K562 (cell line): Measurements from ENCODE around the gene CORT. TPM values are rescaled to one million over a fixed set of nuclear protein-coding genes. Genes with fewer than 3 reads are reported as not detected.

Experiments
- ELF4 ChIP-seq: fragments of 450-650 bp; formaldehyde crosslinking; IDR thresholded peaks from 2 replicates; pipeline ENCODE4 v1.4.0; 2022; ENCODE audit warnings: missing genetic modification characterization
- GMEB1 ChIP-seq: fragments of 250-450 bp; sonication (Bioruptor Pico); IDR thresholded peaks from 2 replicates; pipeline ENCODE4 v1.4.0; 2020; ENCODE audit warnings: mild to moderate bottlenecking
- HDAC8 ChIP-seq: fragments of 450-650 bp; IDR thresholded peaks from 2 replicates; pipeline ENCODE4 v1.6.1; 2016; ENCODE audit warnings: mild to moderate bottlenecking, missing genetic modification characterization, moderate library complexity, missing compliant biosample characterization
- HNRNPLL ChIP-seq: fragments of 200-400 bp; formaldehyde crosslinking; IDR thresholded peaks from 2 replicates; pipeline ENCODE4 v1.6.1; 2017; ENCODE audit warnings: low read length, low read depth, mild to moderate bottlenecking; ENCODE audit not compliant: poor library complexity, severe bottlenecking
- MEF2D ChIP-seq: conservative IDR thresholded peaks from 2 replicates; pipeline ENCODE4 v1.6.1; 2016; ENCODE audit warnings: low read depth, missing genetic modification characterization, missing compliant biosample characterization
- MNT ChIP-seq, 2 experiments: fragments of 450-650 bp; conservative IDR thresholded peaks; 2 replicates each; pipeline ENCODE4 v1.6.1; 2017; ENCODE audit warnings: mild to moderate bottlenecking in 2 of 2, moderate library complexity in 2 of 2
- NFIC ChIP-seq: fragments of 450-650 bp; IDR thresholded peaks from 2 replicates; pipeline ENCODE4 v1.6.1; 2017; ENCODE audit warnings: mild to moderate bottlenecking, inconsistent platforms
- PHF20 ChIP-seq: fragments of 450-650 bp; IDR thresholded peaks from 2 replicates; pipeline ENCODE4 v1.6.1; 2018; ENCODE audit not compliant: partially characterized antibody
- PTRF ChIP-seq: fragments of 450-650 bp; IDR thresholded peaks from 2 replicates; pipeline ENCODE4 v1.6.1; 2016; ENCODE audit warnings: mild to moderate bottlenecking, missing genetic modification characterization, missing compliant biosample characterization
- RAD21 ChIP-seq, 2 experiments: fragments of 250-450 bp in 1 of 2; fragments of 450-650 bp in 1 of 2; sonication (Bioruptor Pico) in 1 of 2; formaldehyde crosslinking in 1 of 2; IDR thresholded peaks in 1 of 2; conservative IDR thresholded peaks in 1 of 2; 2 replicates each; pipeline versions ENCODE4 v1.4.0 to v1.8.0; 2020 to 2022; ENCODE audit warnings: mild to moderate bottlenecking in 2 of 2, moderate library complexity in 1 of 2
- TAF7 ChIP-seq: fragments of 450-650 bp; IDR thresholded peaks from 2 replicates; pipeline ENCODE4 v1.6.1; 2016; ENCODE audit warnings: missing genetic modification characterization, missing compliant biosample characterization
- TBL1XR1 ChIP-seq, 2 experiments: IDR thresholded peaks; 2 replicates each; pipeline ENCODE4 v1.6.1; 2012; ENCODE audit warnings: improper control_type of control experiment in 2 of 2, low read length in 2 of 2, mild to moderate bottlenecking in 1 of 2
- TEAD1 ChIP-seq, 2 experiments: fragments of 450-650 bp in 1 of 2; sonication (generic) in 1 of 2; formaldehyde crosslinking; IDR thresholded peaks; 2 replicates each; pipeline versions ENCODE4 v1.4.0 to v1.8.0; 2020 to 2022; ENCODE audit warnings: mild to moderate bottlenecking in 2 of 2, missing genetic modification reagents in 1 of 2
- XRCC5 ChIP-seq: fragments of 200-400 bp; formaldehyde crosslinking; IDR thresholded peaks from 2 replicates; pipeline ENCODE4 v1.6.1; 2017; ENCODE audit warnings: low read depth, mild to moderate bottlenecking, low read length
- ZBED1 ChIP-seq: IDR thresholded peaks from 2 replicates; pipeline ENCODE4 v1.6.1; 2014
- ZNF174 ChIP-seq: fragments of 250-450 bp; sonication (Bioruptor Pico); IDR thresholded peaks from 2 replicates; pipeline ENCODE4 v1.4.0; 2020; ENCODE audit warnings: mild to moderate bottlenecking
- ZNF197 ChIP-seq: fragments of 200-800 bp; sonication (Bioruptor generic); IDR thresholded peaks from 2 replicates; pipeline ENCODE4 v1.6.1; 2016; ENCODE audit warnings: low read depth, missing genetic modification characterization, missing compliant biosample characterization
- ZNF224 ChIP-seq: sonication (generic); formaldehyde crosslinking; IDR thresholded peaks from 2 replicates; pipeline ENCODE4 v1.8.0; 2022; ENCODE audit warnings: mild to moderate bottlenecking, missing genetic modification reagents
- ZNF239 ChIP-seq: fragments of 250-450 bp; sonication (Bioruptor Pico); IDR thresholded peaks from 2 replicates; pipeline ENCODE4 v1.4.0; 2020; ENCODE audit warnings: mild to moderate bottlenecking
- ZNF436 ChIP-seq: fragments of 250-450, 450-650 bp; sonication (Bioruptor Pico); formaldehyde crosslinking; IDR thresholded peaks from 2 replicates; pipeline ENCODE4 v1.7.0; 2020; ENCODE audit warnings: mild to moderate bottlenecking
- polyA plus RNA-seq, 8 experiments: library from polyadenylated mRNA; depleted of rRNA in 4 of 8; stranded (reverse) in 5 of 8; unstranded in 3 of 8; fragments of >200 nt; fragmentation: Nextera tagmentation in 2 of 8; fragmentation: Illumina TruSeq in 1 of 8; extraction: Ambion mirVana in 2 of 8; extraction: Trizol in 1 of 8; gene quantifications; 2 replicates each; pipeline versions ENCODE4 v1.2.1 to v1.2.3, GENCODE V29; 2011 to 2014; ENCODE audit warnings: inconsistent platforms in 1 of 8, missing spikeins in 1 of 8
- total RNA-seq, 7 experiments: library from RNA; depleted of rRNA in 6 of 7; stranded (reverse); fragments of >200 nt in 6 of 7; fragmentation: Illumina TruSeq in 2 of 7; extraction: Trizol in 2 of 7; gene quantifications; 2 replicates each; pipeline versions ENCODE4 v1.2.1 to v1.2.3, GENCODE V29; 2011 to 2021; ENCODE audit warnings: low replicate concordance in 1 of 7
- TF ChIP-seq, protein P1 (sequence below): sonication (generic); formaldehyde crosslinking; IDR thresholded peaks from 2 replicates; pipeline ENCODE4 v1.8.0; 2023; ENCODE audit warnings: mild to moderate bottlenecking, missing genetic modification reagents

Gene CORT
- total and polyA plus RNA-seq, 9 of the 15 experiments (the other 6 are each of a cell fraction or from before 2014, with no cell fraction given), result 0.08 to 0.54 (median 0.13) TPM; not detected in 5

DNA sequence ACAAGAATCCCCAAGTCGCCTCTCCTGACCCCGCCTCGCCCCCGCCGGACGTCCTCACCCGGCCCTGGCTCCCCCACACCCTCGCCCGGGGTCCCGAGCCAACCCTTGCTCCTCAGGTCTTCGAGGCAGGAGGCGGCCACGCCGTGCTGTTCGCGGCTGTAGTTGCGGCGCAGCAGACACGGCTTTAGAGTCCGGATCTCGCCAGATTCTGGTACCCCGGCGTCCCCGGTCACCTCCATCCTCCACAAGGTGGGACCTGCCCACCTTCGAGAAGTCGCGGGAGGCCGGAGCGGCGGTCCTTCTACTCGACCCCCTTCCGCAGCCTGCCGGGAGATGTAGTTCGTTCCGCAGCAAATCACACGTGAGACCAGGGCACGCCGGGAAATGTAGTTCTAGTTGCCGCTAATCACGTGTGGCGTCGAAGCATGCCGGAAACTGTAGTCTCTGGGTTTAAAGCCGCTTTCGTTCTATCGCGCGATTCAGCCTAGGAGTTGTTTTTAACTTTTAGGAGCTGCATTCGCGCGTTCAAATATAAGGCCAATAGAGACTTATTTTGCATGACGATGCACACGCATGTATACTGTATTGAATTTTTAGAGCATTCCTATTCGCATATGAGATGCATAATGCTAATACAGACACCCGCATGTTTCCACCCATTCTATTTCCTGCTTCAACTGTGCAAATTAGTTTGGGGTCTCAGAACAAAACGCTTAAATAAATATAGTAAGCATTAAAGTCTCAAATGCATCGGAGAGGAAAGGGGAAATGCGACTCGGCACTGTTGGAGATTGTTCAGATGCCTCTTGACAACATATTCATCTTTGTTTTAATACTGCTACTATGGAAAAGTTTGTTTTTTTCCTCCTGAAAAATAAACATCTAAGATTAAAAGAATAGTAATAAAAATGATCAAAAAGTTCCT lies 22.7 kb downstream of the CORT start, which contains the start of gene DFFA (continued):
- TF ChIP-seq HNRNPLL, result peak; percentile 52
- TF ChIP-seq PTRF, result peak; percentile 56; the same call in 1 of the 2 replicates
- no peak for TF ChIP-seq ZNF174 (CRISPR knock-in tag)
- TF ChIP-seq ZBED1, result peak; percentile 60; the same call in 1 of the 2 replicates
- TF ChIP-seq ZNF239 (CRISPR knock-in tag), result peak; percentile 15; the same call in 1 of the 2 replicates
- TF ChIP-seq MNT (conservative IDR thresholded peaks at IDR 0.05), result peak; percentile 99 to 100
- TF ChIP-seq, protein P1, sequence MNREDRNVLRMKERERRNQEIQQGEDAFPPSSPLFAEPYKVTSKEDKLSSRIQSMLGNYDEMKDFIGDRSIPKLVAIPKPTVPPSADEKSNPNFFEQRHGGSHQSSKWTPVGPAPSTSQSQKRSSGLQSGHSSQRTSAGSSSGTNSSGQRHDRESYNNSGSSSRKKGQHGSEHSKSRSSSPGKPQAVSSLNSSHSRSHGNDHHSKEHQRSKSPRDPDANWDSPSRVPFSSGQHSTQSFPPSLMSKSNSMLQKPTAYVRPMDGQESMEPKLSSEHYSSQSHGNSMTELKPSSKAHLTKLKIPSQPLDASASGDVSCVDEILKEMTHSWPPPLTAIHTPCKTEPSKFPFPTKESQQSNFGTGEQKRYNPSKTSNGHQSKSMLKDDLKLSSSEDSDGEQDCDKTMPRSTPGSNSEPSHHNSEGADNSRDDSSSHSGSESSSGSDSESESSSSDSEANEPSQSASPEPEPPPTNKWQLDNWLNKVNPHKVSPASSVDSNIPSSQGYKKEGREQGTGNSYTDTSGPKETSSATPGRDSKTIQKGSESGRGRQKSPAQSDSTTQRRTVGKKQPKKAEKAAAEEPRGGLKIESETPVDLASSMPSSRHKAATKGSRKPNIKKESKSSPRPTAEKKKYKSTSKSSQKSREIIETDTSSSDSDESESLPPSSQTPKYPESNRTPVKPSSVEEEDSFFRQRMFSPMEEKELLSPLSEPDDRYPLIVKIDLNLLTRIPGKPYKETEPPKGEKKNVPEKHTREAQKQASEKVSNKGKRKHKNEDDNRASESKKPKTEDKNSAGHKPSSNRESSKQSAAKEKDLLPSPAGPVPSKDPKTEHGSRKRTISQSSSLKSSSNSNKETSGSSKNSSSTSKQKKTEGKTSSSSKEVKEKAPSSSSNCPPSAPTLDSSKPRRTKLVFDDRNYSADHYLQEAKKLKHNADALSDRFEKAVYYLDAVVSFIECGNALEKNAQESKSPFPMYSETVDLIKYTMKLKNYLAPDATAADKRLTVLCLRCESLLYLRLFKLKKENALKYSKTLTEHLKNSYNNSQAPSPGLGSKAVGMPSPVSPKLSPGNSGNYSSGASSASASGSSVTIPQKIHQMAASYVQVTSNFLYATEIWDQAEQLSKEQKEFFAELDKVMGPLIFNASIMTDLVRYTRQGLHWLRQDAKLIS (CRISPR knock-in tag), result peak; percentile 89; the same call in 1 of the 2 replicates
- TF ChIP-seq RAD21 (CRISPR knock-in tag; conservative IDR thresholded peaks at IDR 0.05 in 1 of 2, IDR thresholded peaks at IDR 0.05 in 1 of 2), result no peak
- peak; percentile 80 for TF ChIP-seq ZNF224 (CRISPR knock-in tag)
- peak; percentile 62; the same call in 1 of the 2 replicates for TF ChIP-seq MEF2D (tag)
- peak; percentile 97 for TF ChIP-seq ZNF197 (CRISPR knock-in tag)
- TF ChIP-seq NFIC, result peak; percentile 51
- TF ChIP-seq XRCC5, result peak; percentile 46; the same call in 1 of the 2 replicates
- TF ChIP-seq GMEB1 (CRISPR knock-in tag), result peak; percentile 81
- TF ChIP-seq TEAD1 (CRISPR knock-in tag; IDR thresholded peaks at IDR 0.05), result peak; percentile 63 to 94; a peak in 3 of 4 replicates
- no peak for TF ChIP-seq ELF4 (CRISPR knock-in tag)
- peak; percentile 75 to 92 for TF ChIP-seq TBL1XR1 (IDR thresholded peaks at IDR 0.05; ENCODE audit: low read length in 2 of 2)
- peak; percentile 45; the same call in 1 of the 2 replicates for TF ChIP-seq TAF7 (tag)
- 0 out of 2 replicates have a peak, but pooled peaks have one; percentile 15 for TF ChIP-seq ZNF436
- TF ChIP-seq PHF20, result peak; percentile 63
- TF ChIP-seq HDAC8 (tag), result peak; percentile 75
